Omental fat pad (tissue), 4 donors: ENCODE results near the gene JADE2. TPM values are rescaled to one million over a fixed set of nuclear protein-coding genes. Genes with fewer than 3 reads are reported as not detected.

Source experiments
- ATAC-seq: fragments of 150-250 bp; one replicate; pipeline ENCODE4 v1.9.1; 2016; ENCODE audit warnings: mild to moderate bottlenecking, moderate library complexity; ENCODE audit not compliant: low FRiP score
- DNase-seq: peaks from one replicate; pipeline ENCODE4 v3.0.0-alpha.2; 2019; ENCODE audit warnings: low spot score
- CTCF ChIP-seq, 3 donors: fragments of 450-650 bp; IDR thresholded peaks; one replicate each; pipeline ENCODE4 v1.5.1; 2016 to 2017; ENCODE audit warnings: antibody characterized with exemption in 3 of 3, mild to moderate bottlenecking in 3 of 3, moderate library complexity in 2 of 3
- total RNA-seq, 4 donors: library from RNA; depleted of rRNA; stranded (reverse); fragments of >200 nt; gene quantifications; one replicate each; pipeline ENCODE4 v1.1.0, GENCODE V29; 2016

The JADE2 gene
- 10 to 100 TPM; 17.8 to 72.7 (median 33.8) TPM for total RNA-seq

- TF ChIP-seq CTCF (IDR thresholded peaks at IDR 0.05), result no peak
- DNase-seq, result peak; percentile 39
- peak; percentile 42 for ATAC-seq
Measured at GRCh38 chr5:134524826-134525682, at the start of gene JADE2. JADE2 (plus strand) TSS chr5:134525670; CDS start chr5:134535858, 10,188 bp downstream.

- ATAC-seq (peak; percentile 62), DNase-seq (no peak)
Measured at GRCh38 chr5:134477462-134478245, 47.8 kb upstream of the JADE2 start.

GRCh38 chr5:134479839-134480238 lies 45.6 kb upstream of the JADE2 start:
- DNase-seq (no peak), ATAC-seq (no peak)
- TF ChIP-seq CTCF (IDR thresholded peaks at IDR 0.05), result no peak

More at GRCh38 chr5:134477462-134478245, 47.8 kb upstream of the JADE2 start:
- no peak for TF ChIP-seq CTCF (IDR thresholded peaks at IDR 0.05)

- no peak for DNase-seq
- TF ChIP-seq CTCF (IDR thresholded peaks at IDR 0.05), result no peak
- no peak for ATAC-seq
Measured at GRCh38 chr5:134489227-134489944, 36.1 kb upstream of the JADE2 start.

- DNase-seq (no peak), ATAC-seq (no peak)
- TF ChIP-seq CTCF (IDR thresholded peaks at IDR 0.05), result no peak
Measured at GRCh38 chr5:134490255-134490924, 35.1 kb upstream of the JADE2 start.

- ATAC-seq (no peak), DNase-seq (no peak)
- TF ChIP-seq CTCF (IDR thresholded peaks at IDR 0.05), result no peak
Measured at GRCh38 chr5:134490925-134491271, 34.6 kb upstream of the JADE2 start.
